HG03066 (cell line): ENCODE data around the gene KIF26B.

Experiments
- ATAC-seq: cut with Tn5 transposase; IDR thresholded peaks from one replicate; pipeline ENCODE4 v1.9.1; 2021; ENCODE audit warnings: low read depth; ENCODE audit not compliant: unreplicated experiment

The KIF26B gene

DNA sequence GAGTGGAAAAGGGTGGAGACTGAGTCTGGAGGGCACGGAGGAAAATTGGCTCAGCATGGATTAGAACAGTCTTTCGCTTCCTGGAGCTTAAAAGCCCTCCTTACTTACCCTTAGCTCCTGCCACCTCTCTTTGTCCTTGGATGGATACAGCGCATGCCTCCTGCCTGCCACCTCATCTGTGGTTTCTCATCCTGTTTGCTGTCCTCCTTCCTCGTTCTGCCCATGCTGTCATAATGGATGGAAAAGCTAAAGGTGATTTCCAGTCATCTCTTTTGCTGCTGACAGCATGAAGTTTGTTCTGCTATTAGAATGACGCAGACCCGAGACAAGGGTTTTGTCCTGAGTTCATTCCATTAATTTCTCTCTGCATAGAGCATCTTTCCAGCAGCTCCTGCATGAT, 425.9 kb downstream of the KIF26B start:
- no peak for ATAC-seq

DNA sequence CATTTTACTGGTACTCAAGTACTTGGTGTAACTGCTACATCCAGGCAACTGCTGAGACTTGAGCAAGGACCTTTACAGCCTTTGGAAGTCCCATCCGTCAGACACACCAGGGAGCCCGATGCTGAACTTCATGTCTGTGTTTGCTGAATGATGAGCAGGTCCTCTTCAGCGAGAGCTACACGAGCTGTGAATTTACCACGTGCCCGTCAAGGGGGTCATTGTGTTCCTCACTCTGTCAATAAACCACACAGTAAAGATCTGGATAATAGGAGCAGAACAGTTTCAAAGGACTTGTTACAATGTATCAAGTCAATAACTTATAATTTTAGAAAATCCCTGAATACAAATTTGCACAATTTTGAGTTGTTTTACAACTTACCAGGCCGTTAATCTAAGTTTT, 427.2 kb downstream of the KIF26B start:
- ATAC-seq: no peak

DNA sequence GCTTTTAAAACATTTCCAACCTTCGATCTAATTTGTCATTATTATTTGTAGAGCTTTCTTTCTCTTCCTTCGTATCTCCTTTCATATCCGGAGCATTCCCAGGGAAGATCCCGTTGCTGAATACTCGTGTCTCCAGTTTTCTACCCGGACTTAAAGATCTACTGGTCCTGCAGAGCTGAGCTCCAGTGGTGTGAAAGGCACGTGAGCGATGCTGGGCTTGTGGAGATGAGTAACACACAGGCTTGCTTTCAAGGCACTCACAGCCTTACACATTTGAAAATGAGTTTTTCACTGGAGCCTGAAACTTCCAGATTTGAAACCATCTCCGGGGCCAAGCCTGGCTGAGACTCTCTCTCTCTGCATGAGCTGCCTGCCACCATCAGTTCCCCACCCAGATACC, 428.3 kb downstream of the KIF26B start:
- no peak for ATAC-seq

DNA sequence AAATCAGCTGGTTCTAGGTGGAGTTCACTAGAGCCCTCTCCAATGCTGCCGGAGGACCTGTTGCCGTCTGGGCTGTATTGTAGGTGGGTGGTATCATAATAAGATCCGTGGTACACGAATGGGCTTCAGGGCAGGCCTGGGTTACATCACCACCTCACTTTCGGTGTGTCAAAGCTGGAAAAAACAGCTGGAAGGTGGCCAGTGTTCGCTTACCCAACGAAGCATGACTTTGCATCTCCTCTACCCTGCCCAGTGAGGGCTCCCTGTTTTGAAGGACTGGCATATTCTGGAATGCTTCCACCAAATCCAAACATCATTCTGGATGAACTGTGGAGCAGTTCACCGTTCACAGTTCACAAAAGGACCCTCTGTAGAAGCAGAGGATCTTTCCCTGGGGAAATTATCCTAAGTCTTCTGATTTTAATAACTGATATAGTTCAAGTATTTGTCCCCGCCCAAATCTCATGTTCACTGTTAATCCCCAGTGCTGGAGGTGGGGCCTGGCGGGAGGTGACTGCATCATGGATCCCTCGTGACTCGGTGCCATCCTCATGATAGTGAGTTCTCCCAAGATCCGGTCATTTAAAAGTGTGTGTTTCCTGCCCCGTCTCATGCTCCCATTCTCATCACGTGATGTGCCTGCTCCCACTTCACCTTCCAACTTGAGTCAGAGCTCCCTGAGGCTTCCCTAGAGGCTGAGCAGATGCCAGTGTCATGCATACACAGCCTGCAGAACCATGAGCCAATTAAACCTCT, 429.0 kb downstream of the KIF26B start:
- ATAC-seq: no peak

DNA sequence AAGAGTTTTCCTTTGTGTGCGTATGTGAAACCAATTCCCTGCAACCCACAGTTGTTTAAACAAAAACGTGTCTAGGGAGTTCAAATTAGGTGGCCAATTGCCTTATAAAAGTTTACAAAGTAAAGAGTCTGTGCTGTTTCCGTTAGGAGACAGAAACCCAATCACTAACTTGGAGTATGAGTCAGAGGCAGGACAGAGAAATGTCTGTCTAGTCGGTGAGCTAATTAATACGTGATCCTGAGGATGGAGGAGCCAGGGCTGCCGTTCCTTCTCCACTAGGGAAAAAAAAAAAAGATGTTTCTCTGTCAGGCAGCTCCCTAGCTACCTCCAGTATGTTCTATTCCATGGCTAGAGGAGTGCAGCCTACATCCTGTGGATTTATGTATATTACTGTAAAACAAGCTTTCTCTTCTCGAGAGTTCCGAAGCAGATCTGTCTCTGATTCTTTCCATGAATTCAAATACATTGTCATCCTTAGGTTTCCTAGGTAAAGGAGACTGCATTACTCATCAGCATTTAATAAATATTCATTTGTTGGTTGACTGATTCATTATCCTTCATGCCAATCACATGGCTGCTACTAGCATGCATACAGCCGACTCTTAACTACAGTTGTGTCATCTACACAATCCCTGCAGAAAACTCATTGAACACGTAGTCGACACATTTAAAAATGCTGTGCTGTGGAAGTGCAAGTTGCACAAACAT, 430.6 kb downstream of the KIF26B start:
- no peak for ATAC-seq

DNA sequence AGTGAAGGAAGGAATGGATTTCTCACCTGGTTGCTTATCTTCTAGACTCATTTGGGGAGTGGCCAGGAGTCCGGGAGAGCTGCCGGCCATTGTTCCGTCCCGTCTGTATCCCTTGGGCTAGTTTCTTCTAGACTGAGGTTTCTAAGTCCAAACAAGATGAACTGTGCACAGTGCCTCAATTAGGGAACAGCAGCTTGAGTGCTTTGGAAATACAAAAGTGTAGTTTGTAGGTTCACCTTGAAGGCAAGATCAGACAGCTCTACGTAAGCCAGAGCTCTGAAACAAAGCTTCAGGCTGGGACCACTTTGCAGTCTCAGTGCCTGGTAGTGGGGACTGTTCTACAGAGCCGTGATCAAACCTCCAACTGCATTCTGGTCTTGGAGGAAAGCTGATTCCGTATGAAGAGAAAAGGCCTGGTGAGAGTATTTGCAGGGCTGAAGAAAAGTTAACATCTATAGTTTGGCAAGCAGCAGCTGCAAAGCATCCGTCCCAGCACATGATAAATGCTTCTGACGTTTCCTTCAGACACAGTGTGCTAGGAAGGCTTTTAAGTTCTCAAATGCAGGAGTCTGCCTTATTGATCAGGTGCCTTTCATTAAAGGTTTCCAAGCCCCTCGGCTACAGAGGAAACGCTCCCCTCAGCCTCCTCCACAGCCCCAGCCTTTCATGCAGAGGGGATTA, 432.8 kb downstream of the KIF26B start:
- no peak for ATAC-seq

DNA sequence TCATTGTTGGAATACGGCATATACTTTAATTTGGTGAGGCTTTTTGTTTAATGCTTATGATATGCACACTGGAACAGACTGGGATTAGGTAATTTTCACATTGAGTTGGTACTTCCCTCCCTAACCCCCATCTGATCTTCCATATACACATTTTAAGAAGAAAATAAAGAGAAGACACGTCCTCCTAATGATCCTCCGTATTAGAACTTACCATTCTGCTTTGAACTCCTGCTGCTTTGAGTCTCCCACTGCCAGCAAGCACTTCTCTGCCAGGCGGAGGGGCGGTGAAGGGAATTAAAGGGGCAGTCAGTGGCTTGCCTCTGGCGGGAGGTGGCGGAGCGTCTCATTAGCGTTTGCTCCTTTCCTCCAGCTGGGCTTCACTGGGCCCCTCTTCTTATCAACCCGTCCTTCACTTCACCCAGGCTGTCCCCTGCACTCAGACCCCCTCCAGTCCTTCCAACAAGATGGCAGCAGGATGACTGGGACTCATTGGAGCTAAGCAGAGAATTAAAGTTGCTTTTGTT, 433.4 kb downstream of the KIF26B start:
- ATAC-seq: no peak

DNA sequence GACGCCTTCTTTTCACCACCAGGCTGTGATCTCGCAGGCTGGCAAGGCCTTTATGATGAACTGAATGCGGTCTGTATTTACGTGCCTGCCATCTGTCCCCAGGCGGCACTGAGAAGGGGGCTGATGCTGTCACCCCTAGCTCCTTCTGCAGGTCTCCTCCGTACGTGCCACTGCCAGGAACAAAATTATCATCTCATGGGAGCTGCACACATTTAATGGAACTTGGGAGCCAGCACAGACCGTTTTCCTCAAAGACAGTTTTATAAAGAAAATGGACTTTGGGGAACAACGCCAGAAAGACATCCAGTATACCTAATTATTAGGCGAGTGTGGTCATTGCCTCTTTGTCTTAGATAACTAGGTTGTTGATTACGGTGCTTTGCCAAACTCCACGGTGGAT, 434.5 kb downstream of the KIF26B start:
- no peak for ATAC-seq

DNA sequence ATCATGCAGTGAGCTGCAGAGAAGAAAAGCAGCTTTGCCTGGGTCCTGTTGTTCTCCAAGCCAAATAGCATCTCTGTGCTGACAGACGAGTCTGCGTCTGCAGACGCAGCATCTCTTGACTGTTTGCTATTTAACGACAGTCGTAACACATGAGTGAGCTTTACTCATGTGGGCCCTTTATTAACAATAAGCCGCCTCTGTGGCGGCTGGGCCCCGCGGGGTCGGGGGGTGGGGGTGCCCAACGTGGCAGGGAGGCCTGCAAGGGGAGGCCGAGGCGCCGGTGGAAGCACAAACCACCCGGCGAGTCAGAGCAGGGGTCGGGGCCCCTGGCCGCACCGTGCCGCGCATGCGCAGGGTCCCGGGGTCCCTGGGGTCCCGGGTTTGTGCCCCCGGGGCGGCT, 435.1 kb downstream of the KIF26B start:
- no peak for ATAC-seq

DNA sequence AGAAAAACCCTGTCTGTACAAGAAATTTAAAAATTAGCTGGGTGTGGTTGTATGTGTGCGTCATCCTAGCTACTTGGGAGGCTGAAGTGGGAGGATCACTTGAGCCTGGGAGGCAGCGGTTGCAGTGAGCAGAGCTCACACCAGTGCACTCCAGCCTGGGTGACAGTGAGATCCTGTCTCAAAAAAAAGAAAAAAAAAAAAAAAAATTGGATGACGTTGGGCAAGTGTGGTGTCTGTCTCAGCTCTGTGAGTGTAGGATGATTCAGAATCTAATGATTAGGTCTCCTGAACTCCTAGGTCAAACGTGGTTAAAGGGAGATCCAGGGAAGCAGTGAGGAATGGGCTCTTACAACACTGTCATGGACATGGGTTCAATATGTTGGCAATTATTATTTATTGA, 435.9 kb downstream of the KIF26B start:
- ATAC-seq: no peak

DNA sequence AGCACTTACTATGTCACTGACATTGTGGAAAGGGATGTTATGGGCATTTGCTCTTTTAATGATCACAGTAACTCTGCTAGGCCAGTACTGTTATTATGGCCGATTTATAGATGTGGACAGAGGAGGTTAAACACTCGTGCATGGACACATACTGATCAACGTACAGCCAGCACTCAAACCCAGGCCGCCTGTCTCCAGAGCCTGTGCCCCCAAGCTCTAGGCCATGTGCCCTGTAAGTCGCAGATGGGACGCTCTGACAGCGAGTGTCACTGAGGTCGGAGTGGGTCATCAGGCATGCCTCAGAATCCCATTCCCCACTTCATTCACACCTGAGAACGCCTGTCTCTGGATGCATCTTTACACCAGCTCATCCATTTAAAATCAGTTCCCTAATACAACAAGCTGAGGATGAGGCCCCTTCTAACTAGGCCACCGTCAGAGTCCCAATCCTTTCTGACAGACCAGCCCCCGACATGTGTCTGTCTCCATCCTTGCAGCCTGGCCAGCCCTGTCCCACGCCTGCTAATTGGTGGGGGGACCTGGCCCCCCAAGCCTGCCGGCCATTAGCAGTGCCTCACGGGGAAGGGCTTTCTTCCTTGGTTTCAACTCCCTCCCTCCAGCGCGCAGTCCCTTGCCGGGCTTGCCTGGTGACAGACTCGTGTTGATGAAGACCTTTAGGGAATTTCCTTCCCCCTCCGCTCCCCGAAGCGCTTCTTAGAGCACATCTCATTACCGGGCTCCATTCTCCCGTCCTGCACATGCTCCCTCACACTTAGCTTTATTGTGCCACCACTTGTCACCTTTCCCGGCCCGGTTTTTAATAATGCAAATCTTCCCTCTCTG, 436.8 kb downstream of the KIF26B start:
- ATAC-seq: no peak

DNA sequence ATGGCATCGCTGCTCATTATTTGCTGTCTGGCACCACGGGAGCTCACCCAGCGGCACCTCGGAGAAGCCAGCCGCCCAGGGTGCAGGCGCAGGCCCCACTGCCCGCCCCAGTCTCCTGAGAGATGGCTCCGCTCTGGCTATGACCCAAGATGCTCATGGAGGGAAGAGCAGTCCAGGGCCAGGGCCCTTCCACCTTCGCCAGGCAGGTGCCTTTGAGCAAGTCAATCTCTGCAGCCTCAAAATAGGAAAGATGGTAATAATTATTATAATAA, 437.3 kb downstream of the KIF26B start:
- no peak for ATAC-seq

DNA sequence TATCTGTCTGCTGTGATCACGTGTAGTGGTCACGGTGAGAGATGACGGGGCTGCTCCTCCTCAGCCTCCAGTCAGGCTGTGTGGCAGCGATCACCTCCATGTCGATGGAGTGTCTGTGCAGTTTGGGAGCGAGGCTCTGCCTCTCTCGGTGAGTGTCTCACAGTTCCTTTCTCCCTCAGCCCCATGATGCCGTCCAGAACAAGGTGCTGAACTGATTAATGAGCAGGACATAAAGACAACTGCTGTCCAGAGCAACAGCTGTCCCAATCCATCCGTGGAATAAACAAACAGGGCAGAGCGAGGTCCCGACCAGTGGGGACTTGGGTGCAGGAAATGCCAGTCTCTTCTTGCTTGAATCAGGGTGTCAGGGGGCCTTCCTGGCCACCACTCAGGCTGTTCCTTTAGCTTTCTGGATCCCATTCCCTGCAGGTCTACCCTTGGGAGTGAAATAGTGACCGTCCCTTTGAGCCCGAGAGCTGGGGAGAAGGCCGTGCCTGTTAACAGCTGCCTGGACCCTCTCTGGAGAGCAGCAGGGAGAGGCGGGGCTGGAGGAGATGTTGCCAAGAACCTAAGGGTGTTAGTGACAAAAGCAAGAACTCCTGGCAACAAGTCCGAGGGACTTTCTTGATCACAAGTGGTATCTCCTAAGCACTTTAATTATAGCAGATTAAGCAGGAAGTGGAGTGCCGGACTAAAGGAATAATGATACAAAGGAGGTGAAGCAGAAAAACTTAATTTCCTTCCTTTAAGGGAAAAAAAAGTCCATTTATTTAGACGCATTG, 443.9 kb downstream of the KIF26B start:
- no peak for ATAC-seq

DNA sequence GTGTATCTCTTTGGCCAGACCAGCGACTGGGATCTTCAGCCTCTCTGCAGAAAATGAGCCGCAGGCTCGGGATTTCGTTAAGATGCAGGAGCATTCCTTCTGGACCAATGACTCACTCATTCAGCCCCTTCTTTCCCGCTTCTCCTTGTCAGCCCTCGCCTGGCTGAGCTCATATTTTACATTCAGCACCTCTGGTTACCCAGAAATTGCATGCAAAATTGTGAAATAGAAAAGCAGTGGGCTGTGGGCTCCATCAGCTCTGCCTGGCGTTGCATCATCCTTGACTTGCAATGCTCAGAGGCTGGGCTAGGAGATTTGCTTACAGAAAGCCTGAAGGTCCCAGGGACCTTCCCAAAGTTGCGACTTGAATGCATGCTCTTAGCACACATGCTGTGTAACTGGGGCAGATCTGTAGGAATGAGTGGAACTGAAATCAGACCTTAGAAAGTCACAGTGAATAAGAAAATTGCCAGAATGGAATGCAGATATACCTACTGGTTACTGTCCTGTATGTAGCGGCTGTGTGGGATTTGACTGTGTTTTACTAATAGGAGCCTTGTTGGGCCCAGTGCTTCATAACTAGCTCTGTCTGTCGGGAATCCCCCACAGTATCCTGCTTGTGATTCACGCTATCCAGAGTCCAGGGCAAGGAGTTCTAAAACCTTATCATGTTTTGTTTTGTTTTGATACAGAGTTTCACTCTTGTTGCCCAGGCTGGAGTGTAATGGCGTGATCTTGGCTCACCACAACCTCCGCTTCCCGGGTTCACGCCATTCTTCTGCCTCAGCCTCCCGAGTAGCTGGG, 444.8 kb downstream of the KIF26B start:
- ATAC-seq: no peak

DNA sequence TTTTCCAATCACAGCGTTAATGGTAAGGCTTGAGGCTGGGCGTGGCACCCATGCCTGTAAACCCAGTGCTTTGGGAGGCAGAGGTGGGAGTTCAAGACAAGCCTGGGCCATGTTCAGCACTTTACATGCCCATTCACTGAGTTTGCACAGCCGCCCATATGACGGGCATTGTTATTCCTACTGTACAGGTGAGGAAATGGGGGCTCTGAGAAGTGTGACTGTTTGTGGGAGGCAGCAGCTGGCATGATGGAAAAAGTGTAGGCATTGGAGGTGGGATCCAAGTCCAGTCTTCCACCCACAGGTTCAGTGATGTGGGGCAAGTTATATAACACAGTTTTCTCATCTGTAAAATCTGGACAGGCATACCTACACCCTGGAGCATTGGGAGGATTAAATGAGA, 445.9 kb downstream of the KIF26B start:
- ATAC-seq: no peak

DNA sequence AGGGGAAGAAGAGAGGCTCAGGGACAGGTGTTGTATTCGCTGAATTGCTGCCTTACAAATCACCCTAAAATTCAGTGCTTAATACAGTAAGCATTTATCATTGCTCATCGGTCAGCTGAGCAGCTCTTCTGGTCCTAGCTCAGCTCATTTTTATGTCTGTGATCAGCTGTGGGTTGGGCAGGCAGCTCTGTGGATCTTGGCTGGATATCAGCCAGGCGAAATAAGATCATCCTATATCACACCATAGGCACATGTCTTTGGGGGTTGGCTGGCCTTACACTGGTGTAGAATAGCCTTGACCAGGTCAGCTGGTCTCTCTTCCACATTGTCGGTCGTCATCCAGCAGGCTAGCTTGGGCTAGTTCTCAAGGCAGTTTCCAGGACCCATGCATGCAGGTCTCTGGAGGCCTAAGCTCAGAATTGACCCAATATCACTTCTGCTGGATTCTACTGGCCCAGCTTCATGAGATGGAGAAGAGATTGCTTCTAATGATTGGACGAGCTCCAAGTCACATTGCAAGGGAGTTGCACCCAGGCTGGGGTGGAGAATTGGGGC, 448.6 kb downstream of the KIF26B start:
- ATAC-seq: no peak

DNA sequence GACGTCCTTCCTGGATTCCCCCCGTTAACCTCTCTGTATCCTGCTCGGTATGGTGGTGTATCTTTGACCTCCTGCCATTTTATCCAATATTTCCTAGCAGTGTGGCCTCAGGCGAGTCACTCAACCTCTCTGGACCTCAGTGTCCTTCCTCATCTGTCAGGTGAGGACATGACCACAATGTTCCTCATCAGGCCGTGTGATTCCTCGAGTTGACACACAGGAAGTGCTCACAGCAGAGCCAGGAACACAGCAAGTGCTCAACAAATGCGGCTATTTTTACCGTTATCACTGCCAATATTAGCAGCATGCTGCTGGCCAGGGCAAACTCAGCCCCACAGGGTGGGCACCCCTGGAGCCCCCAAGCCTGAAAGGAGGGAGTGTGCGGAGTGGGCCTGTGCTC, 450.2 kb downstream of the KIF26B start:
- no peak for ATAC-seq

DNA sequence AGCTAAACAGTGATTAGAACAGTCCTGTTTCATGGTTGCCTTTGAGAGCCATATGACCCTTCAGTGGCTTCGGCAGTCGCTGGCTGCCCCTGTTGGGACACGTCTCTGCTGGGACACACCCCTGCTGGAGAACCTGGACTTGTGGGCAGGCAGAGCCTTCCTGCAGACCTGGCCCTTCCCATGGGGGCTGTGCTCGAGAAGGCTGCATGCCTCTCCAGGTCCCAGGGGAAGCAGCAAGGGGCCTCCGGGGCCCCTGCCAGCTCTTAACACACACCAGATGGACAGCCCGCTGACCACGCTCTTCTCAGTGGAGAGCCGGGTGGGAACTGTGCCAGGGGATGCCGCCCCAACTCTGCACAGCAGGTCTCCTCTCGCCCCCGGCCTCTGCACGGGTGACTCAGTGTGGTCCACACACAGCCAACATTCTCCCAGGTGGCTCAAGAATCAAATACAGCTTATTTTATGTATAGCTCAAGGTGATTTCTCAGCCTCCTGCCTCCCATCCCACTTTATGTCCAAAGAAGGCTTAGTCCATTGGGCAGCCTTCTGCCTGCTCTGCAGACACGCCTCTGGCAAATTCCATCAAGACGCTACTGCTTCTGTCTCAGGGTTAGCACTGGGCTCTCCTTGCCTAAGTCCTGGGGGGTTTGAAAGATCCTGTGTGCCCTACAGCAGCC, 450.8 kb downstream of the KIF26B start:
- no peak for ATAC-seq
